Fibroblast of skin of back (primary cell): ENCODE measurements around the gene KCNJ14.

Experiments used
- DNase-seq: peaks from one replicate; pipeline ENCODE4 v3.0.0-alpha.2; 2013

The KCNJ14 gene

DNA sequence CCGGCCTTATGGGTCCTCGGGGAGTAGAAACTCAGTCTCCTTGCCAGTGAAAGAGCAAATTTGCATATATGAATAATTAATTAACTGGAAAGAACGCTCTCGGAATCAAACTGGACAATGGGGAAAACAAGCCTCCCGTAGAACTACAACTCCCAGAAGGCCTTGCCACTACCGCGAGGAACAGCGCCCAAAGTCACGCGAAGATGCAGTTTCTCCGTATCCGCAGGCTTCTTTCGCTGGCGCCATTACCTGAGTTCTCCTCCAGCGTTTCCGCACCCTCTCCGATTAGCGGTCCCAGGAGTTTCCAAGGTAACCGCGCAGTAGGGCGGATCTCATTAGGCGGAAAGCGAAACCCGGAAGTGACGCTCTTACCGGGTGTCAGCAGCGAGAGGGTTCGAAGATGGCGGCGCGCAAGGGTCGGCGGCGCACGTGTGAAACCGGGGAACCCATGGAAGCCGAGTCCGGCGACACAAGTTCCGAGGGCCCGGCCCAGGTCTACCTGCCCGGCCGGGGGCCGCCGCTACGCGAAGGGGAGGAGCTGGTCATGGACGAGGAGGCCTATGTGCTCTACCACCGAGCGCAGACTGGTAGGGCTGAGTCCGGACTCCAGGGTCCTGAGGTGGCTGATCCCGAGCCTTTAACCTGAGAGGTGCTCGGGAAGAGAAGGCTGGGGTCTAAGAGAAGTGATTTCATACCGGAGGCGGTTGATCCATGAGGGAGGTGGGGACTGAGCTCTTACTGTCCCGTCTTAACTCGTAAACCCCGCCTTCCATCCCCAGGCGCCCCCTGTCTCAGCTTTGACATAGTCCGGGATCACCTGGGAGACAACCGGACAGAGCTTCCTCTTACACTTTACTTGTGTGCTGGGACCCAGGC, 9.5 kb upstream of the KCNJ14 start, which contains the start of gene GRWD1:
Gene GRWD1 (plus strand): TSS at position 378 of the 876 bp plus-strand sequence. CDS start 23 bp downstream, at position 401.
- peak; percentile 96 for DNase-seq

DNA sequence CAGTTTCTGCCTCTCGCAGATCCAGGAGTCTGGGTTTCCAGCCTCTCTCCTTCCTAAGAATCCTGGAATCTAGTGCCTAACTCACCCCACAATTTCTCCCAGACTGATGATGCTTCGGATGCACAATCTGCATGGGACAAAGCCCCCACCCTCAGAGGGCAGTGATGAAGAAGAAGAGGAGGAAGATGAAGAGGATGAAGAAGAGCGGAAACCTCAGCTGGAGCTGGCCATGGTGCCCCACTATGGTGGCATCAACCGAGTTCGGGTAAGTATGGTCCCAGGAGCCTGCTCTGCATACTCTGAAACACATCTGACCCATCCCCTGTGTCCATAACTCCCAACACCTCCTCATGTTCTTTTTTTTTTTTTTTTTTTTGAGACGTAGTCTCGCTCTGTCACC, 8.8 kb upstream of the KCNJ14 start:
- DNase-seq: no peak

- no peak for DNase-seq
These were observed 6.8 kb upstream of the KCNJ14 start for GRCh38 chr19:48448563-48448962.

- no peak for DNase-seq
These were observed 4.9 kb upstream of the KCNJ14 start for GRCh38 chr19:48450441-48450840.

DNA sequence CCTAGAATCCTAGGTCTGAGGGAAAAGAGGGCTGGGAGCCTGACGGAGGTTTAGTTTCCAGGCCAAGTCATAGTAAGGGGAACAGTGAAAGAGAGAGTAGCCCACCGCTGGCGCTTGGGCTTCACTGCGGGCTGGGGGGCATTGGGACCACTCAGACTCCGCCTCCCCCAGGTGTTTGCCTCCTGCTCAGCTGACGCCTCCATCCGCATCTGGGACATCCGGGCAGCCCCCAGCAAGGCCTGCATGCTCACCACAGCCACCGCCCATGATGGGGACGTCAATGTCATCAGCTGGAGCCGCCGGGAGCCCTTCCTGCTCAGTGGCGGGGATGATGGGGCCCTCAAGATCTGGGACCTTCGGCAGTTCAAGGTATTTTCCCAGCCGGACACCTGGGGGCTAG, 4.5 kb upstream of the KCNJ14 start:
- DNase-seq: no peak

DNA sequence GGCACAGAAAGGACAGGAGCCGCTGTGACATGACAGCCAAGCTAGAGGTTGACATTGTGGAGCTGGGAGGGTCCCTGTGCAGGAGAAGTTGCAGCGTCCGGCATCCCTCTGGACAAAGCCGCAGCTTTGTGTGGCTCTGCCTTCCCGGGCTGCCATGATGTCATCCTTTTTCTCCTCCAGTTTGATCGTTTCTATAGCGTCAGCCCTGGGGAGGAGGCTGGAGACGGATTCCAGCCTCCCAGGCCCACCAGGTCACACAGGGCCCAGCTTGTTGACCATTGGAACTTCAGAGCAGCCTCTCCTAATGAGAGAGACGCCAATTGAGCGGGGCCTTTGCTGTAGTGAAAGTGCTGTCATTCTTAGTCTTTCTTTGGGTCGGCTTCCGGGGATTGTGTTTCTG, 3.8 kb upstream of the KCNJ14 start:
- DNase-seq: no peak

DNA sequence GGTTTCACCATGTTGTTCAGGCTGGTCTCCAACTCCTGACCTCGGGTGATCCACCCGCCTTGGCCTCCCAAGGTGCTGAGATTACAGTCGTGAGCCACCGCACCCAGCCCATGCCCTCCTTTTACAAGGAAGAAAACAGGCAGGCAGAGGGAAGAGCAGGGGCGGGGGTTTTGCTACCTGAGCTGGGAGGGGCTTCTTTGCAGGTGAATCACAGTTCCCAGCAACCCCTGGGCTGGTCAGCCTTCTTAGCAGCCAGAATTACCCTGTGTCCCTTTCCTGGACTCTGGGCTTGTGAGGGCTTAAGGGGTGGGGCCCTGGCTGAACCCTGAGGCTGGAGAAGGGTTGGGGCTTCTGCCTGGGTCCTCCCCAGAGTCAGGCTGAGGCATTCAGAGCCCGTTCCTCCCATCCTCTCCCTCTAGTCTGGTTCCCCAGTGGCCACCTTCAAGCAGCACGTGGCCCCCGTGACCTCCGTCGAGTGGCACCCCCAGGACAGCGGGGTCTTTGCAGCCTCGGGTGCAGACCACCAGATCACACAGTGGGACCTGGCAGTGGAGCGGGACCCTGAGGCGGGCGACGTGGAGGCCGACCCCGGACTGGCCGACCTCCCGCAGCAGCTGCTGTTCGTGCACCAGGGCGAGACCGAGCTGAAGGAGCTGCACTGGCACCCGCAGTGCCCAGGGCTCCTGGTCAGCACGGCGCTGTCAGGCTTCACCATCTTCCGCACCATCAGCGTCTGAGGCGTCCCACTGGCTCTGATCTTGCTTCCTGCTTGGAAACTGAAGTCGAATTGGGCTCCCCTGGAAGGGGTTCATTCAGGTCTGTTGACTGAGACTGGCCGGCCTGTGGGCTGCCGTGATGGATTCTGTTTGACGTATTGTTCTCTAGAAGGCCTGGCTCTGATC, 2.8 kb upstream of the KCNJ14 start:
- DNase-seq: no peak

DNA sequence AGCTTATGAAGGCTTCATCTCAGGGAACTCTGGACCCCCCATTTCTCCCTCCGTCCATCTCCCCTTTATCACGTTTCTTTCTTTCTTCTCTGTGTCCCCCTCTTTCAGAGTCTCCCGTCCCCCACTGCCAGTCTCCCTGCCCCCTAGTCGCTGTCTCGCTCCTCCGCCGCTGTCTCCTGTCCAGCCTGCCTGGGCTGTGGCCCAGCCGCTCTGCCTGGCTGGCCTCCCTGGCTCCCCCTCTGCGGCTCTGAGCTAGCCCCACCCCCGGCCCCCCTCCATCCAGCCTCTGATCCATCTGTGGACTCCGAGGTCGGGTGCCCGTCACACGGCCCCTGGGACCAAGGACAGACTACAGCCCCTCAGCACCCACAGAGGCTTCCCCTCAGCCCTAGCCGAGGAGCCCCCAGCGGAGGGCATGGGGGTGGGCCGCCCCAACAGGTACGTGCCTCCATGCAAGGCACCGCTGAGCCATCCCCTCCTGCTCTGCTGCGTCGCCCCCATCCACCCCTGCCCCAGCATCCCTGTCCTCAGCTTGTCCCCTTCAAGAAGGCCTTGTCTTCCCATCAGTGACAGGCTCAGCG, 1.1 kb upstream of the KCNJ14 start:
- DNase-seq: no peak

DNA sequence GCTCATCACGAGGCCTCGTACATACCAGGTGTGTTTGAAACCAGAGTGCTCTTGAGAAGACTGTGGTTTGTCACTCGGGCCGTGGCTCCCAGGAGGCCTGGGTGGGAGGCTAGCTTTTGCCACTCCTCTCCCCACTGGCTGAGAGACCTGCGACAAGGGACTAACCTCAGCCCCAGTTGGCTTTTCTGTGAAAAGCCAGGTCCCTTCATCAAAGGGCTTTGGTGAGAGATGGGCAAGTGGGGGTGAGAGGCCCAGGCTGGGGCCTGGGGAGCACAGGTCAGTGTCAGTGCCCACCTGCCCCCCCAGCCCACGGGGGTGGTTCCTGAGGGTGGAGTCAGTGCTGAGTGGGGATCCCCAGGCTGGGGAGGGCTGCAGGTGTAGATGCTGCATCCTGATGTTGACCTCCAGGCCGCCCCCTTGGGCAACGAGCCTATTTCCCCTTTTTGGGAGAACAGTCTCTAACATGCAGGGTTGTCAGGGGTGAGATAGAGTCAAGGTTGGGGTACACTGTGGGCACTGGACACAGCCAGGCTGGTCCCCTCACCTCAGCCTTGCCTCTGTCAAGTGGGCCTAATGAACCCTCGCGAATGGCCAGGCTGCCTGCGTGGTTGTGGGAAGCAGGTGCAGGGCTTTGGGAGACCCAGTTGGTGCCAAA, 661 bp downstream of the KCNJ14 start:
- DNase-seq: no peak

DNA sequence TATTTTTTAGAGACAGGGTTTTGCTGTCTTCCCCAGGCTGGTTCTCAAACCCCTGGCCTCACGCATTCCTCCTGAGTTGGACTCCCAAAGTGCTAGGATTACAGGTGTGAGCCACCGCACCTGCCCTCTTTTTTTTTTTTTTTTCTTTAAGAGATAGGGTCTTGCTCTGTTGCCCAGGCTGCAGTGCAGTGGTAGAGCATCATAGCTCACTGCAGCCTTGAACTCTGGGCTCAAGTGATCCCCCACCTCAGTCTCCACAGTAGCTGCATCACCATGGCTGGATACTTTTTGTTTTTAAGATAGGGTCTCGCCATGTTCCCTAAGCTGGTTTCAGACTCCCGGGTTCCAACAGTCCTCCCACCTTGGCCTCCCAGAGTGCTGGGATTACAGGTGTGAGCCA, 1.5 kb downstream of the KCNJ14 start:
- no peak for DNase-seq

DNA sequence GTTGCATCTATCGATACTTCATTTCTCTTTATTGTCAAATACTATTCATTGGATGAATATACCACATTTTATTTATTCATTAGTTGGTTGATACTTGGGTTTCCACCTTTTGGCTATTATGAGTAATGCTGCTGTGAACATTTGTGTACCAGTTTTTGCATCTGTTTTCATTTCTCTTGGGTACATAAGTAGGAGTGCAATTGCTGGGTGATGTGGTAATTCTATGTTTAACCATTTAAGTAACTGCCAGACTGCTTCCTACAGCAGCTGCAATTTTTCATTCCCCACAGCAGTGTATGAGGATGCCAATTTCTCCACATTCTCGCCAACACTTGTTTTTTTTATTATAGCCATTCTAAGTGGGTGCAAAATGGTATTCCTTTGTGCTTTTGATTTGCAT, 2.6 kb downstream of the KCNJ14 start:
- no peak for DNase-seq

GRCh38 chr19:48461651-48461981, 6.2 kb downstream of the KCNJ14 start:
- DNase-seq: no peak

- DNase-seq: no peak
These were observed 6.7 kb downstream of the KCNJ14 start for GRCh38 chr19:48461982-48462655.

DNA sequence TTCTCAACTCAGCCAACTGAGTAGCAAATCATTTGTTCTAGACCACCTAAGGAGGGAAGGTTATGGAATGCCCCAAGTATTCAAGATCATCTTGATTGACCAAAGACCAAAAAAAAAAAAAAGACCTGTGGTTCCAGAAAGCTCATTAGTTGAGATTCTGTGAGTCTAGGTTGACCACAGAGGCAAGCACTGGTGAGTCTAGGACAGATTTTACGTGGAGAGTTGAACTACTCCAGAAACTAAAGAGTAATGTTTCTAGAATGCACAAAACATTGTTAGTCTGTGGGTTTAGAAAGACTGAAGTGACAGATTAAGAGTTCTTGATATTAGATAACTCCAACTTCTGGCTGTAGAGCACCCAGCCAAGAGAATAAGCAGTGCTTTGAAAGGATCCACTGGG, 9.8 kb downstream of the KCNJ14 start:
- no peak for DNase-seq

DNA sequence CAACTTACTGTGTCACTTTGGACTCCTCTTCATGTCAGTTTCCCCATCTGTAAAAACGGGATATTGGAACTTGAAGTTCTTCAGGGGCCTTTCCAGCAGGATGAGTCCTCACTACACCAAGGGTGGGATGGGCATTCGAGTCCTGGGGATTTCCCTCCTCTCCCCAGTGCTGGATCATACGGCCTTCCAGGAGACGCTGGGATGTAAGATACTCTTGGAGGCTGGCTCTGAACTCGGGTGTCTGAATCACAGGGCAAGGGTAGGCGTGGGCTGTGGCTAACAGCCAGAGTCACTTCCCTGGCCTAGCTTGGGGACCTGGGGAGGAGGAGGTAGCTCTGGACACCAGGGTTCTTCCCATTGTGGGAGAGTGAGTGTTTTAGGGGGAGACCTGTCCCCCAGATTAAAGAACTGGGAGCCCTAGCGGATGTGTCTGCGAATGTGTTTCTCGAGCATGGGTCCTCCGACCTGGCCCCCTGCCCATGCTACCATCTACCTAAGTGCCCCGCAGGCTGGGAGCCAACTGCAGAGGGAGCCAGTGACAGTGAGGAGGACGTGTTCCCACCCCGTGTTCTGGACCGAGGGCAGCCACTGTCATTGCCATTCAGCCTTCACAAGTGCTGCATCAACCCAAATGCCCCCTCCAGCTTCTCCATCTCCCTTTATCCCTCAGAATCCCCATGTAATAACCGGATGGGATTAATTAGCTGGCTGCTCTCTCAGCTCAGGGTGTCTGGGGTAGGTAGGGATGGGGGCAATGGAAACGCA, 11.4 kb downstream of the KCNJ14 start:
- DNase-seq: no peak

GRCh38 chr19:48468772-48469288, 13.5 kb downstream of the KCNJ14 start:
- peak; percentile 100 for DNase-seq

- peak; percentile 87 for DNase-seq
These were observed 14.0 kb downstream of the KCNJ14 start, which contains the start of gene CYTH2 for GRCh38 chr19:48469289-48469881. Gene CYTH2 (plus strand): TSS chr19:48469369. CDS start chr19:48469508, 139 bp downstream.

DNA sequence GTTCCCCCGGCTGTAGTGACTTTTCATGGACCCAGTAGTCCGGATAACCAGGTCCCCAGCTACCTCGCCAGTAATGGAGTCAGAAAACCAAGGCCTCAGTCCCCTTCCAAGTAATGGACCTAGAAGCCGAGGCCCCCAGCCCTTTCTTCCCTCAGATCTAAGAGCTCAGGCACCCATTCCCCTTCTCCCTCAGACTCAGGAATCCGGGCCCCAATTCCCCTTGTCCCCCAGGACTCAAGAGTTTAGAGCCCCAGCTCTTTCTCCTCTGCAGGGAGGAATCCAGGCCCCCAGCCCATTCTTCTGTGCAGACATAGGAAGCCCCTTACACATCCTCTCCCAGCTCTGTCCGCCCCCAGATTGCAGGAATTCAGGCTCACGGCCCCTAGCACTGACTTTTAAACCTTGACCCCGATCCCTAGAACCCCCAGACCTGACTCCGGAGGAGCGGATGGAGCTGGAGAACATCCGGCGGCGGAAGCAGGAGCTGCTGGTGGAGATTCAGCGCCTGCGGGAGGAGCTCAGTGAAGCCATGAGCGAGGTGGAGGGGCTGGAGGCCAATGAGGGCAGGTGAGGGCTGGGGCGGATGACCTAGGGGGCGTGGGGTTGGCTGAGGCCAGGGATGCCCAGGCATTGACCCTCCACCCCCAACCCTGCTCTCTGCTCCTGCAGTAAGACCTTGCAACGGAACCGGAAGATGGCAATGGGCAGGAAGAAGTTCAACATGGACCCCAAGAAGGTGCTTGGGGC, 14.7 kb downstream of the KCNJ14 start:
- no peak for DNase-seq

- no peak for DNase-seq
These were observed 15.5 kb downstream of the KCNJ14 start for GRCh38 chr19:48470856-48471255.

DNA sequence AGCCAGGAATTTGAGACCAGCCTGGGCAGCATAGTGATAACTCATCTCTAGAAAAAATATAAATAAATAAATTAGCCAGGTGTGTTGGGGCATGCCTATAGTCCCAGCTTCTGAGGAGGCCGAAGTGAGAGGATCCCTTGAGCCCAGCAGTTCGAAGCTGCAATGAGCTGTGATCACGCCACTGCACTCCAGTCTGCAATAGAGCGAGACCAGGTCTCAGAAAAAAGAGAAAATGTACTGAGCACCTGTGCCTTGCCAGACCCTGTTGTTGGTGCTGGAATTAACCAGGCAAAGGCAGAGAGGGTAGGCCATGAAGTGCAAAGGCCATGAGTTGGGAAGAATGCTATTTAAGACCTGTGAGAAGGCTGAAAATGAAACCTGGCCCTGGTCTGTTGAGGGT, 16.5 kb downstream of the KCNJ14 start:
- DNase-seq: no peak
